ENCODE results near the gene DPH5.

DPH5 gene

DNA sequence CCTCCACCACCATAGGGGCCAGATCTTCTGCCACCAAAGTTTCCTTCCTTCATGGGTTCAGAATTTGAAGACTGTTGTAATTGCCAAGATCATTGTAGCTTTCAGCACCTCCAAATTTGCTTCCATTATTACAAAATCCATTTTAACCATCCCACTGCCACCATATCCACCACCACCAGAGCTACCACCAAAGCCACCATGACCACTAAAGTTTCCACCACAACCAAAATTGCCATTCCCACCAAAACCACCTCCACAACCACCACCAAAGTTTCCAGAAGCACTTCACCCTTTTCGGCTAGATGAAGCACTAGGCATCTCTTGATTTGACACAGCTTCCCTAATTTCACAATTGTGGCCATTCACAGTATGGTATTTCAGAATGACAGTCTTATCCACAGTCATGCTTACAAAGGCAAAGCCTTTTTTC is 84.5 kb downstream of the DPH5 start:
- no peaks in the 10 kb centered on the region for H4K20me1 ChIP-seq (ENCODE audit: low read depth, low read length)
- H3K79me2 ChIP-seq (ENCODE audit: insufficient read depth, low read length) = no peaks in the 10 kb centered on the region
- TF ChIP-seq EZH2phosphoT487 (conservative IDR thresholded peaks at IDR 0.05; ENCODE audit: low read length) = no peak
- TF ChIP-seq, protein P1, sequence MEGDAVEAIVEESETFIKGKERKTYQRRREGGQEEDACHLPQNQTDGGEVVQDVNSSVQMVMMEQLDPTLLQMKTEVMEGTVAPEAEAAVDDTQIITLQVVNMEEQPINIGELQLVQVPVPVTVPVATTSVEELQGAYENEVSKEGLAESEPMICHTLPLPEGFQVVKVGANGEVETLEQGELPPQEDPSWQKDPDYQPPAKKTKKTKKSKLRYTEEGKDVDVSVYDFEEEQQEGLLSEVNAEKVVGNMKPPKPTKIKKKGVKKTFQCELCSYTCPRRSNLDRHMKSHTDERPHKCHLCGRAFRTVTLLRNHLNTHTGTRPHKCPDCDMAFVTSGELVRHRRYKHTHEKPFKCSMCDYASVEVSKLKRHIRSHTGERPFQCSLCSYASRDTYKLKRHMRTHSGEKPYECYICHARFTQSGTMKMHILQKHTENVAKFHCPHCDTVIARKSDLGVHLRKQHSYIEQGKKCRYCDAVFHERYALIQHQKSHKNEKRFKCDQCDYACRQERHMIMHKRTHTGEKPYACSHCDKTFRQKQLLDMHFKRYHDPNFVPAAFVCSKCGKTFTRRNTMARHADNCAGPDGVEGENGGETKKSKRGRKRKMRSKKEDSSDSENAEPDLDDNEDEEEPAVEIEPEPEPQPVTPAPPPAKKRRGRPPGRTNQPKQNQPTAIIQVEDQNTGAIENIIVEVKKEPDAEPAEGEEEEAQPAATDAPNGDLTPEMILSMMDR (IDR thresholded peaks at IDR 0.05; ENCODE audit: insufficient read depth, low read length, poor library complexity, severe bottlenecking) = no peak
- no peak overlapping the region for H2AFZ ChIP-seq (ENCODE audit: low read depth, low read length, severe bottlenecking)
- peaks cover 15% of the 10 kb centered on the region for H3K36me3 ChIP-seq (ENCODE audit: low read length)
- H3K4me3 ChIP-seq (ENCODE audit: insufficient read depth, low read length, poor library complexity, severe bottlenecking) = no peak overlapping the region
- no peaks in the 10 kb centered on the region for H3F3A ChIP-seq (ENCODE audit: insufficient read depth)
- H3K4me2 ChIP-seq (ENCODE audit: low read depth, low read length, poor library complexity, severe bottlenecking) = no peak overlapping the region
- H3K9me3 ChIP-seq (ENCODE audit: insufficient read depth, low read length) = no peaks in the 10 kb centered on the region
- no peaks in the 10 kb centered on the region for H3K9me2 ChIP-seq (replicated peaks; ENCODE audit: insufficient read depth, low read length)
- H3K27me3 ChIP-seq (ENCODE audit: low read length) = no peaks in the 10 kb centered on the region
- no peak overlapping the region for H3K9ac ChIP-seq (ENCODE audit: low read length)
- H3K27ac ChIP-seq (ENCODE audit: low read depth, low read length) = no peak overlapping the region

All from SU-DHL-6 (cell line).